Dermis blood vessel endothelial cell (primary cell): ENCODE results near the gene SPTBN1. TPM values are rescaled to one million over a fixed set of nuclear protein-coding genes. Genes with fewer than 3 reads are reported as not detected.
A peak's percentile ranks its signal among the peaks of the same experiment; 100 is the strongest.

Experiments used
- DNase-seq: peaks from one replicate; pipeline ENCODE4 v3.0.0; 2010
- total RNA-seq: library from RNA; depleted of rRNA; stranded (reverse); fragments of >200 nt; gene quantifications from 2 replicates; pipeline ENCODE4 v1.2.3, GENCODE V29; 2014

SPTBN1 gene
- total RNA-seq, 1 donor from 2014 or later = 916 TPM

GRCh38 chr2:54529935-54530334, 73.8 kb downstream of the SPTBN1 start:
- DNase-seq = no peak

GRCh38 chr2:54531558-54531957, 75.4 kb downstream of the SPTBN1 start:
- DNase-seq = peak; percentile 82

GRCh38 chr2:54534221-54534620, 78.1 kb downstream of the SPTBN1 start:
- DNase-seq = no peak

GRCh38 chr2:54534625-54535024, 78.5 kb downstream of the SPTBN1 start:
- DNase-seq = no peak

GRCh38 chr2:54535599-54536195, 79.6 kb downstream of the SPTBN1 start:
- DNase-seq = no peak

- no peak for DNase-seq
These were observed 80.6 kb downstream of the SPTBN1 start for GRCh38 chr2:54536720-54537119.

GRCh38 chr2:54538537-54538936, 82.4 kb downstream of the SPTBN1 start:
- no peak for DNase-seq

GRCh38 chr2:54539683-54540082, 83.6 kb downstream of the SPTBN1 start:
- DNase-seq = no peak

- DNase-seq = peak; percentile 44
These were observed 84.1 kb downstream of the SPTBN1 start for GRCh38 chr2:54540194-54540593.

GRCh38 chr2:54541995-54542394, 85.9 kb downstream of the SPTBN1 start:
- no peak for DNase-seq

GRCh38 chr2:54543733-54544396, 87.7 kb downstream of the SPTBN1 start:
- no peak for DNase-seq

GRCh38 chr2:54545702-54546450, 89.7 kb downstream of the SPTBN1 start:
- peak; percentile 79 for DNase-seq

- DNase-seq = peak; percentile 42
These were observed 90.4 kb downstream of the SPTBN1 start for GRCh38 chr2:54546518-54546917.

GRCh38 chr2:54546923-54547720, 91.0 kb downstream of the SPTBN1 start:
- no peak for DNase-seq

GRCh38 chr2:54549430-54549829, 93.3 kb downstream of the SPTBN1 start:
- DNase-seq = no peak

GRCh38 chr2:54549917-54550518, 93.9 kb downstream of the SPTBN1 start:
- no peak for DNase-seq

GRCh38 chr2:54550547-54550946, 94.4 kb downstream of the SPTBN1 start:
- DNase-seq = no peak

GRCh38 chr2:54551123-54551756, 95.1 kb downstream of the SPTBN1 start:
- no peak for DNase-seq

- DNase-seq = no peak
These were observed 96.9 kb downstream of the SPTBN1 start for GRCh38 chr2:54553075-54553474.

GRCh38 chr2:54553775-54554174, 97.6 kb downstream of the SPTBN1 start:
- DNase-seq = no peak

- no peak for DNase-seq
These were observed 99.3 kb downstream of the SPTBN1 start for GRCh38 chr2:54555318-54555837.

GRCh38 chr2:54556621-54557121, 100.5 kb downstream of the SPTBN1 start:
- no peak for DNase-seq
